Heart left ventricle (tissue), 16 donors: ENCODE measurements around the gene PTPRD. TPM values are rescaled to one million over a fixed set of nuclear protein-coding genes. Genes with fewer than 3 reads are reported as not detected.

Experiments
- ATAC-seq, 4 donors: fragments of 200-7000 bp; cut with Tn5 transposase; one replicate each; pipeline ENCODE4 v1.9.1; 2020 to 2022; ENCODE audit warnings: moderate library complexity in 4 of 4, mild to moderate bottlenecking in 3 of 4, moderate number of reproducible peaks in 1 of 4
- DNase-seq, 5 donors: peaks; one replicate each; pipeline ENCODE4 v3.0.0-alpha.2; 2020
- H3K27ac ChIP-seq, 12 donors: fragments of 200-600 bp; sonication (generic) in 4 of 12; one replicate each; pipeline versions ENCODE4 v1.5.0 to v1.8.0; 2016 to 2022; ENCODE audit warnings: mild to moderate bottlenecking in 2 of 12
- H3K27me3 ChIP-seq, 9 donors: fragments of 200-600 bp; sonication (generic) in 2 of 9; one replicate each; pipeline versions ENCODE4 v1.5.1 to v1.8.0; 2016 to 2022; ENCODE audit warnings: mild to moderate bottlenecking in 3 of 9
- H3K36me3 ChIP-seq, 9 donors: fragments of 200-600 bp; sonication (generic) in 2 of 9; one replicate each; pipeline versions ENCODE4 v1.5.0 to v1.8.0; 2018 to 2022; ENCODE audit warnings: mild to moderate bottlenecking in 2 of 9
- H3K4me1 ChIP-seq, 12 donors: fragments of 200-600 bp; sonication (generic) in 4 of 12; one replicate each; pipeline versions ENCODE4 v1.5.0 to v1.8.0; 2016 to 2022; ENCODE audit warnings: mild to moderate bottlenecking in 3 of 12
- H3K4me3 ChIP-seq, 12 donors: fragments of 200-600 bp; sonication (generic) in 4 of 12; one replicate each; pipeline versions ENCODE4 v1.5.0 to v1.8.0; 2017 to 2022; ENCODE audit warnings: mild to moderate bottlenecking in 9 of 12, moderate library complexity in 4 of 12
- H3K9me3 ChIP-seq, 12 donors: fragments of 200-600 bp; sonication (generic) in 4 of 12; one replicate each; pipeline versions ENCODE4 v1.5.0 to v1.8.0; 2016 to 2022; ENCODE audit warnings: mild to moderate bottlenecking in 1 of 12
- CTCF ChIP-seq, 12 donors: fragments of 200-600 bp; sonication (generic) in 4 of 12; IDR thresholded peaks; one replicate each; pipeline versions ENCODE4 v1.5.0 to v1.8.0; 2018 to 2022; ENCODE audit warnings: antibody characterized with exemption in 12 of 12, mild to moderate bottlenecking in 5 of 12
- POLR2A ChIP-seq, 2 donors: fragments of 450-650 bp; IDR thresholded peaks; one replicate each; pipeline ENCODE4 v1.6.1; 2017; ENCODE audit warnings: antibody characterized with exemption in 2 of 2, mild to moderate bottlenecking in 2 of 2, moderate library complexity in 2 of 2
- WGBS, 4 donors: extraction: QIAGEN DNeasy Blood & Tissue Kit in 2 of 4; methylation state at CpG; one replicate each; pipeline versions ENCODE4 v1.1.5 to v1.1.7; 2013 to 2018; 5-methylcytosine and 5-hydroxymethylcytosine counted together
- intact Hi-C, 10 donors: fragments of 100-400 bp; cut with DNase I; formaldehyde crosslinking; loops; one replicate each; pipeline versions ENCODE4 v1.11.1 to v1.14.2; 2022
- polyA plus RNA-seq, 2 donors: library from polyadenylated mRNA; stranded (reverse); fragments of 200-250 nt; gene quantifications; one replicate each; pipeline ENCODE4 v1.2.3, GENCODE V29; 2013
- total RNA-seq, 9 donors: library from RNA; depleted of rRNA in 2 of 9; stranded (reverse); fragments of >200 nt in 2 of 9; fragmentation: NEBNext Ultra II Directional in 3 of 9; extraction: Animal tissue kit (Norgen Biotek cat#: 25700) in 3 of 9; gene quantifications; one replicate each; pipeline versions ENCODE4 v1.1.0 to v1.2.4, GENCODE V29; 2016 to 2023
- donor health status: ischemic (EF 13 %, LVEDD 7.1; RV severe dilation, severe dysfunction).
- donor health status: healthy with polysubstance abuse.
- donor health status: DM: no; HTN: yes; CAD: no.
- donor health status: DM: no; HTN: no; CAD: no.
- donor health status: ischemic (EF 25% LVEDD 6.9; RV normal size, moderate dysfunction).
- donor health status: ischemic (EF 25% LVEDD 5.7; RV mildly dilated, moderate dysfunction).
- donor health status: healthy.
- donor health status: DM: yes; HTN: yes; CAD: no.
- donor health status: ischemic (EF 35%, LVEDD 5.7; RV mildly dilated, moderate dysfunction).
- donor health status: nonischemic (EF 11% LVEDD 7.7; RV severe dilation, severe dysfunction).
- donor health status: DM: yes; HTN: yes; CAD: no.
- donor health status: PGD.
- donor health status: ischemic (EF 29% LVEDD 5.4; RV normal size, mild dysfunction).
- donor health status: nonischemic (EF 23%, LVEDD 6.1; RV moderate dilation, normal function).

Gene PTPRD
- total and polyA plus RNA-seq, 11 donors, result 1.4 to 25.3 (median 15.1) TPM

GRCh38 chr9:9729082-9729481, 883.7 kb downstream of the PTPRD start:
- Histone ChIP-seq H3K4me3 (no peak overlapping the region), H3K9me3 (peaks cover 0 to 3% (median 0%) of the 10 kb centered on the region in 12 donors), H3K4me1 (no peaks in the 10 kb centered on the region), H3K36me3 (no peaks in the 10 kb centered on the region), H3K27ac (no peak overlapping the region), H3K27me3 (no peaks in the 10 kb centered on the region)
- ATAC-seq (no peak), DNase-seq (no peak)
- intact Hi-C loops, result no loop called here
- no peak for TF ChIP-seq POLR2A (IDR thresholded peaks at IDR 0.05)
- TF ChIP-seq CTCF (IDR thresholded peaks at IDR 0.05), result no peak
- WGBS, 4 donors, result 71 to 82% (median 77%) methylated on average over 2 of the region's 2 CpGs

GRCh38 chr9:9719373-9720112, 893.3 kb downstream of the PTPRD start:
- Histone ChIP-seq H3K27me3 (no peaks in the 10 kb centered on the region), H3K9me3 (peaks cover 0 to 26% (median 6%) of the 10 kb centered on the region in 12 donors), H3K4me1 (no peaks in the 10 kb centered on the region), H3K27ac (no peak overlapping the region), H3K36me3 (no peaks in the 10 kb centered on the region), H3K4me3 (no peak overlapping the region)
- no peak for DNase-seq
- intact Hi-C loops, result no loop called here
- no peak for ATAC-seq
- no peak for TF ChIP-seq CTCF (IDR thresholded peaks at IDR 0.05)
- WGBS, 4 donors, result 80 to 89% (median 83%) methylated on average over 13 to 16 of the region's 16 CpGs

- Histone ChIP-seq H3K27me3 (no peaks in the 10 kb centered on the region), H3K36me3 (no peaks in the 10 kb centered on the region), H3K4me1 (no peaks in the 10 kb centered on the region), H3K9me3 (peaks cover 0 to 26% (median 6%) of the 10 kb centered on the region in 12 donors), H3K27ac (no peak overlapping the region), H3K4me3 (no peak overlapping the region)
- no peak for DNase-seq
- ATAC-seq, result no peak
- 35 to 83% (median 54%) methylated on average over 3 of the region's 3 CpGs; no CpG with 5 or more reads in 1 of the 4 donors for WGBS, 4 donors
- intact Hi-C loops, result no loop called here
- TF ChIP-seq CTCF (IDR thresholded peaks at IDR 0.05), result no peak
- no peak for TF ChIP-seq POLR2A (IDR thresholded peaks at IDR 0.05)
These were observed 894.1 kb downstream of the PTPRD start for GRCh38 chr9:9718691-9719090.

- H3K27ac ChIP-seq, result no peak overlapping the region
- H3K36me3 ChIP-seq, result no peaks in the 10 kb centered on the region
- TF ChIP-seq POLR2A (IDR thresholded peaks at IDR 0.05) (no peak), CTCF (IDR thresholded peaks at IDR 0.05) (no peak)
- intact Hi-C loops, result no loop called here
- no peak for DNase-seq
- no peaks in the 10 kb centered on the region for H3K27me3 ChIP-seq
- H3K4me3 ChIP-seq, result no peak overlapping the region
- no peak for ATAC-seq
- 77 to 89% (median 85%) methylated on average over 3 of the region's 3 CpGs for WGBS, 4 donors
- peaks cover 0 to 4% (median 0%) of the 10 kb centered on the region in 12 donors for H3K9me3 ChIP-seq
- H3K4me1 ChIP-seq, result no peaks in the 10 kb centered on the region
These were observed 933.4 kb downstream of the PTPRD start for GRCh38 chr9:9679433-9679832.
